ENCODE data around the gene PSMB1.
"Not testable (repeated sequence)": the region's sequence is repeated elsewhere in the genome, so short reads cannot be mapped to it uniquely, and the experiment has no call there.

The PSMB1 gene

GRCh38 chr6:170512249-170512648, 40.9 kb downstream of the PSMB1 start:
- TF ChIP-seq CTCF (conservative IDR thresholded peaks at IDR 0.05; ENCODE audit: low read depth) = no peak
- CTCF ChIA-PET = no interaction called here
- DNase-seq (ENCODE audit: low spot score) = no peak
- POLR2A ChIA-PET (ENCODE audit: low non-redundant PET) = no interaction called here
- H3K27ac ChIP-seq = no peak overlapping the region

GRCh38 chr6:170510631-170511030, 42.5 kb downstream of the PSMB1 start:
- H3K27ac ChIP-seq = no peak overlapping the region
- ChIA-PET POLR2A (ENCODE audit: low non-redundant PET) (no interaction called here), CTCF (no interaction called here)
- TF ChIP-seq CTCF (conservative IDR thresholded peaks at IDR 0.05; ENCODE audit: low read depth) = no peak
- DNase-seq (ENCODE audit: low spot score) = no peak

GRCh38 chr6:170509723-170510018, 43.4 kb downstream of the PSMB1 start:
- TF ChIP-seq CTCF (conservative IDR thresholded peaks at IDR 0.05; ENCODE audit: low read depth) = no peak
- no peak overlapping the region for H3K27ac ChIP-seq
- DNase-seq (ENCODE audit: low spot score) = no peak
- CTCF ChIA-PET = interaction anchor here (0.7 kb wide), 2 partner anchors 10 to 196 kb away, joined by 3 to 5 read pairs; no protein-coding TSS in a partner anchor
- POLR2A ChIA-PET (ENCODE audit: low non-redundant PET) = no interaction called here

- POLR2A ChIA-PET (ENCODE audit: low non-redundant PET) = not testable (repeated sequence)
- CTCF ChIA-PET = interaction anchor here (0.7 kb wide), 2 partner anchors 10 to 196 kb away, joined by 3 to 5 read pairs; no protein-coding TSS in a partner anchor
Measured at GRCh38 chr6:170508892-170509722, 44.0 kb downstream of the PSMB1 start.

DNA sequence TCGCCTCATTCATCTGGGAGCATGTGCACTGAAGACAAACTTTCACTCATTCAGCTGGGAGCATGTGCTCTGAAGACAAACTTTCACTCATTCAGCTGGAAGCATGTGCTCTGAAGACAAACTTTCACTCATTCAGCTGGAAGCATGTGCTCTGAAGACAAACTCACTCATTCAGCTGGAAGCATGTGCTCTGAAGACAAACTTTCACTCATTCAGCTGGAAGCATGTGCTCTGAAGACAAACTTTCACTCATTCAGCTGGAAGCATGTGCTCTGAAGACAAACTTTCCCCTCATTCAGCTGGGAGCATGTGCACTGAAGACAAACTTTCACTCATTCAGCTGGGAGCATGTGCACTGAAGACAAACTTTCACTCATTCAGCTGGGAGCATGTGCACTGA, 44.8 kb downstream of the PSMB1 start:
- H3K27ac ChIP-seq; POLR2A ChIA-PET (ENCODE audit: low non-redundant PET); DNase-seq (ENCODE audit: low spot score): not testable (repeated sequence)
- CTCF ChIA-PET = interaction anchor here (0.6 to 1.3 kb wide), 2 partner anchors 9 to 19 kb away, joined by 3 read pairs; no protein-coding TSS in a partner anchor

More at GRCh38 chr6:170508892-170509722, 44.0 kb downstream of the PSMB1 start:
- not testable (repeated sequence) for DNase-seq (ENCODE audit: low spot score); H3K27ac ChIP-seq

- CTCF ChIA-PET = interaction anchor here (0.6 to 1.3 kb wide), 3 partner anchors 9 to 188 kb away, joined by 3 read pairs; no protein-coding TSS in a partner anchor
- POLR2A ChIA-PET (ENCODE audit: low non-redundant PET) = not testable (repeated sequence)
Measured at GRCh38 chr6:170507728-170508127, 45.4 kb downstream of the PSMB1 start.

DNA sequence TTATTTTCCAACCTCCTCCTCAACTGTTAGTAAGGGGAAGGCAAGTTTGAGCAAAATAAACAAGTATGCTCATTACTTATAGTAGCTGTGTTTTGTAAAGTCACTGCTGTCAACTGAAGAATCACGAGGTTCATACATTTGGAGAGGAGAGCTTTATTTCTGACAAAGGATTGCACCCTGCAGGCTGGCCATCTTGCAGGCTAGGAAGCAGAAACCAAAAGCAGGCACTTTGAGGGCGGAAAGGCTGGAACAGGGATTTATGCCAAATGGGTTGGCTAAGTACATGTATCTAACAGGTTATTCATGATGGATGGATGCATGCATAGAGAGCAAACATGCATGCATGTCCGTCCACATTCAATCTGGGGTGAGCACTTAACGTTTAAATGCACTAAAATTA, 46.7 kb downstream of the PSMB1 start:
- POLR2A ChIA-PET (ENCODE audit: low non-redundant PET) = interaction anchor here (0.5 kb wide), 1 partner anchor 202 kb away, joined by 6 read pairs; no protein-coding TSS in a partner anchor
- no peak for TF ChIP-seq CTCF (conservative IDR thresholded peaks at IDR 0.05; ENCODE audit: low read depth)
- no peak for DNase-seq (ENCODE audit: low spot score)
- CTCF ChIA-PET = interaction anchor here (1.7 kb wide), 1 partner anchor 11 kb away, joined by 10 read pairs; no protein-coding TSS in a partner anchor
- H3K27ac ChIP-seq = no peak overlapping the region

More at GRCh38 chr6:170507728-170508127, 45.4 kb downstream of the PSMB1 start:
- DNase-seq (ENCODE audit: low spot score); H3K27ac ChIP-seq: not testable (repeated sequence)

GRCh38 chr6:170505306-170505705, 47.8 kb downstream of the PSMB1 start:
- DNase-seq (ENCODE audit: low spot score) = no peak
- H3K27ac ChIP-seq = no peak overlapping the region
- CTCF ChIA-PET = interaction anchor here (1.7 kb wide), 1 partner anchor 12 kb away, joined by 10 read pairs; no protein-coding TSS in a partner anchor
- POLR2A ChIA-PET (ENCODE audit: low non-redundant PET) = no interaction called here
- TF ChIP-seq CTCF (conservative IDR thresholded peaks at IDR 0.05; ENCODE audit: low read depth) = no peak

Measured in RWPE1 (cell line).